Lower leg skin (tissue), 4 donors: ENCODE data around the gene ZBTB16. TPM values are rescaled to one million over a fixed set of nuclear protein-coding genes. Genes with fewer than 3 reads are reported as not detected.

ENCODE experiments used
- DNase-seq, 2 donors: peaks; one replicate each; pipeline ENCODE4 v3.0.0-alpha.2; 2019; ENCODE audit warnings: low spot score in 2 of 2
- H3K4me3 ChIP-seq: fragments of 200-600 bp; sonication (generic); 2 replicates; pipeline ENCODE4 v1.5.1; 2017; ENCODE audit warnings: mild to moderate bottlenecking, low read depth; ENCODE audit not compliant: poor library complexity, severe bottlenecking
- POLR2A ChIP-seq, 2 donors: fragments of 450-650 bp; IDR thresholded peaks; one replicate each; pipeline ENCODE4 v1.6.1; 2016 to 2017; ENCODE audit warnings: antibody characterized with exemption in 2 of 2, mild to moderate bottlenecking in 1 of 2, moderate library complexity in 1 of 2
- WGBS, 2 donors: methylation state at CpG; one replicate each; pipeline ENCODE4 v1.1.5; 2018; 5-methylcytosine and 5-hydroxymethylcytosine counted together
- intact Hi-C: fragments of 100-400 bp; cut with DNase I; formaldehyde crosslinking; loops from one replicate; pipeline ENCODE4 v1.15.0; 2023; ENCODE audit warnings: low total_unique reads
- total RNA-seq, 4 donors: library from RNA; depleted of rRNA; stranded (reverse); fragments of >200 nt; gene quantifications; one replicate each; pipeline ENCODE4 v1.1.0, GENCODE V29; 2016
- TF ChIP-seq, protein P1 (sequence below), 3 donors: fragments of 450-650 bp; IDR thresholded peaks; one replicate each; pipeline ENCODE4 v1.5.1; 2016; ENCODE audit warnings: antibody characterized with exemption in 3 of 3, mild to moderate bottlenecking in 3 of 3, moderate library complexity in 2 of 3

ZBTB16 gene
- total RNA-seq, 4 donors from 2014 or later: 167 to 369 (median 233) TPM

DNA sequence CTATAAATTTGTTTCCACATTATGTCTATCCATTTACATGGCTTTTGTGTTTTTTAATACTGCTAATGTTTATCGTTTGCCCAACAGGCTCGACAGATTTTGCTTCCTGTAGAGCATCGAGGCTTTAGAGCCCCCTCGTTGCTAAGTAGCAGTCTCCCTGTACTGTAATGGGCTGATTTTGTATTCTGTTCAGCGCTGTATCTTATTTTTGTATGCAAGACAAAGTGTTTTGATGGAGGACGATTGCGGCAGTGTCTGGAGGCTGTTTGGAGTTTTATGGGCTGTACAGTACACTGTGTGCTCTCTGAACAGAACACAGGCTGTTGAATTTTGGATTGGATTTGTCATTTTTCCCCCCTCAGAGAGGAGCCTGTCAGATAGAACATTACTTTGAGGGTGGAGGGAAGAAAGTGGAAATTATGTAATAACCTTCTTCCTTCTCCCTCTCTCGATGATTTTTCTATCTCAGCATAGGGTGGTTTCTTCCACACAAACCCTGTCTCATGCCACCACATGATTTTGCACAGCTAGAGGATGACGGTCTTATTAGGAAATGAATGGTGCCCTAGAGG lies 104.4 kb downstream of the ZBTB16 start:
- WGBS, 2 donors: 9 to 10% methylated on average over 9 of the region's 9 CpGs
- TF ChIP-seq, protein P1, sequence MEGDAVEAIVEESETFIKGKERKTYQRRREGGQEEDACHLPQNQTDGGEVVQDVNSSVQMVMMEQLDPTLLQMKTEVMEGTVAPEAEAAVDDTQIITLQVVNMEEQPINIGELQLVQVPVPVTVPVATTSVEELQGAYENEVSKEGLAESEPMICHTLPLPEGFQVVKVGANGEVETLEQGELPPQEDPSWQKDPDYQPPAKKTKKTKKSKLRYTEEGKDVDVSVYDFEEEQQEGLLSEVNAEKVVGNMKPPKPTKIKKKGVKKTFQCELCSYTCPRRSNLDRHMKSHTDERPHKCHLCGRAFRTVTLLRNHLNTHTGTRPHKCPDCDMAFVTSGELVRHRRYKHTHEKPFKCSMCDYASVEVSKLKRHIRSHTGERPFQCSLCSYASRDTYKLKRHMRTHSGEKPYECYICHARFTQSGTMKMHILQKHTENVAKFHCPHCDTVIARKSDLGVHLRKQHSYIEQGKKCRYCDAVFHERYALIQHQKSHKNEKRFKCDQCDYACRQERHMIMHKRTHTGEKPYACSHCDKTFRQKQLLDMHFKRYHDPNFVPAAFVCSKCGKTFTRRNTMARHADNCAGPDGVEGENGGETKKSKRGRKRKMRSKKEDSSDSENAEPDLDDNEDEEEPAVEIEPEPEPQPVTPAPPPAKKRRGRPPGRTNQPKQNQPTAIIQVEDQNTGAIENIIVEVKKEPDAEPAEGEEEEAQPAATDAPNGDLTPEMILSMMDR (IDR thresholded peaks at IDR 0.05): no peak
- no peak for TF ChIP-seq POLR2A (IDR thresholded peaks at IDR 0.05)
- H3K4me3 ChIP-seq: no peak overlapping the region
- DNase-seq: peak in 1 of 2 donors; percentile 88
- intact Hi-C loops: no loop called here

DNA sequence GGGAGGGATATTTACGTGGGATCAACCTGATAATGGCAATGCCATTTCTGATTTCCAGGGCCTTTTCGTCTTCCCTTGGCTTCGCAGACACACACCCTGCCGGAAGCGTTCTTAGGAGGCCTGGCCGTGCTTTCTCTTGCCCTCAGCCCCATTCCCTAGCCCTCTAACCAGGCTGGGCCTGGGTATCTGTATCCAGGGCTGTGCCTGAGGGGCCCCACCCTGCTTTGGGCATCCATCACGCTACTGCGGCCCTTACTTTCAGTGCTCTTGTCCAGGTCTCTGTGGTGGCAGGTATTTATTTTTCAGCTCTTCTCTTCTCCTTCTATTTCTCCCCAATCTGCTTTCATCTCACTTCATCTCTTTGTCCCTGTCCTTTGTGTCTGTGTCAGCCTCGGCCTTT lies 105.0 kb downstream of the ZBTB16 start:
- no peak overlapping the region for H3K4me3 ChIP-seq
- 92% methylated on average over 9 of the region's 9 CpGs for WGBS, 2 donors
- DNase-seq: no peak
- intact Hi-C loops: no loop called here
- TF ChIP-seq, protein P1 (IDR thresholded peaks at IDR 0.05): no peak
- TF ChIP-seq POLR2A (IDR thresholded peaks at IDR 0.05): no peak

- H3K4me3 ChIP-seq: no peak overlapping the region
- intact Hi-C loops: no loop called here
- WGBS, 2 donors: 82% methylated on average over 7 of the region's 7 CpGs
- peak in 1 of 2 donors; percentile 81 for DNase-seq
- TF ChIP-seq, protein P1 (IDR thresholded peaks at IDR 0.05): no peak
- no peak for TF ChIP-seq POLR2A (IDR thresholded peaks at IDR 0.05)
These were observed 106.1 kb downstream of the ZBTB16 start for GRCh38 chr11:114165326-114166230.

- no peak overlapping the region for H3K4me3 ChIP-seq
- WGBS, 2 donors: 62 to 66% methylated on average over 4 of the region's 4 CpGs
- no peak for TF ChIP-seq POLR2A (IDR thresholded peaks at IDR 0.05)
- TF ChIP-seq, protein P1 (IDR thresholded peaks at IDR 0.05): no peak
- no peak for DNase-seq
- intact Hi-C loops: no loop called here
These were observed 106.9 kb downstream of the ZBTB16 start for GRCh38 chr11:114166362-114166761.

DNA sequence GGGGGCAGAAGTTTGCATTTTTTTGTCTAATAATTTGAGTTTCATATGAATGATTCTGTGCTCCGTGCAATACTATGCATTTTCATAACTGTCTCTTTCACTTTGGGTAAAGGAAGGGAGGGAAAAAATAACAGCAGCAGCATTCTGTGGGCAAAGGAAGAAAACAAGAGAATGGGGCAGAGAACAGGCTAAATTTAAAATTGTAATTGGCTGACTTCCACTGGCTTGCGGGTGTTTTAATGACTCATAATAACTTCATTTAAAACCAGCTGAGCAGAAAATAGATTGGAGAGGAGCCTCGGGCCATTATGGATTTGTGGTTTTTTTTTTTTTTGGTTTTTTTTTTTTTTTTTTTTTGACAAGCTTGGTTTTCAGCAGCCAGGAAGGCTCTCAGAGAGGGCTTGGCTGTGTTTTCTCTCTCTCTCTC lies 107.4 kb downstream of the ZBTB16 start:
- intact Hi-C loops: no loop called here
- peak; percentile 58 to 85 for DNase-seq
- no peak for TF ChIP-seq POLR2A (IDR thresholded peaks at IDR 0.05)
- TF ChIP-seq, protein P1 (IDR thresholded peaks at IDR 0.05): no peak
- H3K4me3 ChIP-seq: no peak overlapping the region
- 0 to 1% methylated on average over 3 of the region's 3 CpGs for WGBS, 2 donors
